Ramos (cell line): ENCODE measurements around the gene TRAM2.

Source experiments
- in situ Hi-C: fragments of 300-500 bp; cut with MboI; formaldehyde crosslinking; loops from one replicate; pipeline ENCODE4 v1.14.3; 2022; ENCODE audit warnings: low sequenced_read_pairs; ENCODE audit not compliant: unreplicated experiment

TRAM2 gene

DNA sequence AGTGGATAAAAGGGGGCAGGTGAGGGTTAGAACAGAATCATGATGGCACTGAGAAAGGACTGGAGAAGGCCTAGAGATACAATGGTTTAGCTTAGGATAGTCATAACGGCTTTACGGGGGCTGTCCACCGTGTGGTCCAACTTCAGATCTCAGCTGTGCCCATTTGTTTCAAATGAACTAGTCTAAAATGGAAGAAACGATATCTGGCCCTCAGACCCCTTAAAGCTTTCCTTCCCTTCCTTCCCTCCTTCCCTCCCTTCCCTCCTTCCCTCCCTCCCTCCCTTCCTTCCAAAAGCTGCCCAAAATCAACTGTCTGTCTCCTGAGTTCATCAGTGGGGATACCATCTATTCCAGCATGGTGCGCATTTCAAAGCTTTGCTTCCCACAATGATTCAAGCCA lies 27.9 kb downstream of the TRAM2 start:
- in situ Hi-C loops = no loop called here

DNA sequence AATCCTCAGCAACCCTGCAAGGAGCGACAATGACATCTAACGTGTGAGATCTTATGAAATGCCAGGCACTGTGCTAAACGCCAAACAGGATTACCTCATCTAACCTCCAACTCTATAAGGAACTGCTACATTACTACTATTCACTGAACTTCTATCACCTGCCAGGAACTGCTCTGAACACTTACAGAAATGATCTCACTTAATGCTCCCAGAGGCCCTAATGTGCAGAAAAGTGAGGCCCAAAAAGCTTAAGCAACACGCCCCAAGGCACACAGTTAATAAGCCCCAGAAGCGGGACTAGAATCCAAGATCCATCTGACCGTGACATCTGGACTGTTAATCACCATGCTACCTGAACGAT lies 28.5 kb downstream of the TRAM2 start:
- in situ Hi-C loops = no loop called here

DNA sequence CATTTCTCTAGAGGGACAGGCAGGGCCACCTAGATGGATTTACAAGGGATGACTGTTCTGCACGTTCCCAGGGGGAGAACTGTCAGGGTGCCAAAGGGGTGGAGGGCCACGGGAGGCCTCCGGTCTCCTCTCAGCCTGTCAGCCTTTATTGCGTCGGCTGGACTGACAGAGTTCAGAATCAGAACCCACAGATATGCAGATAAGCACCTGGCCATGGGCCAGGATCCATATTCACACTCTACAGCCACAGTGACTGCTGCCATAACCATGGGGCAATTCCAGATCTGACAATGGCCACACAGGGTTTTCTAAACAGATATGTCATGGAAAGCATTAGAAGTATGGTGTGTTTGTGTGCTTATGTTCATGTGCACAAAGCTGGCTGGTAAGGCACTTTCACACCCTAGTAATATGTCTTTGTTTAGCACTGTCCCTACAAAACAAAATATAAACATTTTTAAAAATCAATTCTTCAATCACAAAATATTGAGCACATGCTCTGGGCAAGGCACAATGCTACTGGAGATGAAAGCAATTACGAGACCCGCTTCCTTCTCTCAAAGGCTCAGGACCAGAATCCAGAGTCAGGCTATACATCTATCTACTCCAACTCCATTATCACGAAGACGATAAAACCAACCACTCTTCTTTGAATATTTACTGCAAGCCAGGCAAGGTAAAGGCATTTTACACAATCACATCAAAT lies 29.1 kb downstream of the TRAM2 start:
- in situ Hi-C loops = no loop called here

DNA sequence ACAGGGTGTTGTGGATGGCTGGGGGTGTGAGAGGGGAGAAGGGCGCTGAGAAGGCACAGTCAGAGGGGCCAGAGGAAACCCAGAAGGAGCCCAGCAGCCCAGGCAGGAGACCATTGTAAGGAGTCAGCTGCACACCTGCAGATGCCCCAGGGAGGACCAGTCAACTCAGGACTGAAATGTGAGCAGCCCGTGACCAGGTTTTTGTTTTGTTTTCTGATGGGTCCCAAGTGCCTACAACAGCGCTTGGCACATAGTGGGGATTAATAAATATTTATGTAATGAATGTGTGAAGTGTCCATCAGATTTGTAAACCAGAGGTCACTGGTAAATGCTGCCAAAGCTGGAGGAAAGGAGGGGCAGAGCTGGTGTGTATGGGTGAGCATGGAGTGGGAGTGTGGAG lies 30.2 kb downstream of the TRAM2 start:
- in situ Hi-C loops = no loop called here

DNA sequence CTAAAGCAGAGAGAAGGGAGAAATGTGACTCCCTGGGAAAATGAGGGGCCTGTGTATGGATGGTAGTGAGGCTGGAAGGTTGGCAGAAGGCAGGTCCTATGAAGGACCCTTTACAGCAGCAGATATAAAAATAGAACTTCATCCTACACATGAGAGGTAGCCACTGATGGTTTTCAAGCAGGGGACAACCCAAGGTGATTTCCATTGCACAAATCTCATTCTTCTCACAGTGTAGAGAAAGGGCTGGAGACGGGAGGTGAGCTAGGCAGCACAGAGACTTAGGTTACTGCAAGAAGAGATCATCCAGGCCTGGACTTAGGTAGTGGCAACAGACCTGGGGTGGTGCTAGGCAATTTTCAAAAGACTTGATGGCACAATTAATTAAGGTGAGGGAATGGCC lies 30.7 kb downstream of the TRAM2 start:
- in situ Hi-C loops = no loop called here

DNA sequence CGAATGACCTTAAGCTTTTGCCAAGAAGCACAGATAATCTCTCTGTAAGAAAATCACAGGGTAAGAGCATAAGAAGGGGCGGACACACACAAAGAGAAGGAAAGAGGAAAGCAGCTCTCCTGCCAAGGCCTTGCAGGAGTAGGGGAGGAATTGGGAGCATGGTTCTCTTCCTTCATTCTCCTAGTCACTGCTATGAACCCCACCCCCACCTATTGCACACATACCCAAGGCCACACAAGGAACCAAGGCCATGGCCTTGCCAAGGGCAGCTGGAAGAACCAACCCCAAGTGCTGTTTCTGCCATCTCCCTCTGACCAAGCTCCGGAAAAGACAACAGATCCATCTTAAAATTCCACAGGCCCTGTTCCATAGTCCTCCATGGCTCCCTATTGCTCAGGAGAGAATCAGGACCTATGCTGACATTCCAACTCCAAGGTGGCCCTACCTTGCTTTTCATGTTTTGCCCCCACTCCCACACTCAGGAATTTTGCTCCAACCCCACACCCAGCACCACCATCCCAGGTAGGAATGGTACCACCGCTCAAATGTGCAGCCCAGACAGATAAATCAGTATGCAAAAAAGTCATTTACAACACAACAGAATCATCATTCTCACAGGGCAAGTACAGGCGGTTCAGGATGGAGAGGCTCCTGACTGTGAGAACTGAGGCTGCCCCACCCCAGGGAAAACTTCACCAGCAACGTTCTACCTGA lies 31.3 kb downstream of the TRAM2 start:
- in situ Hi-C loops = no loop called here

DNA sequence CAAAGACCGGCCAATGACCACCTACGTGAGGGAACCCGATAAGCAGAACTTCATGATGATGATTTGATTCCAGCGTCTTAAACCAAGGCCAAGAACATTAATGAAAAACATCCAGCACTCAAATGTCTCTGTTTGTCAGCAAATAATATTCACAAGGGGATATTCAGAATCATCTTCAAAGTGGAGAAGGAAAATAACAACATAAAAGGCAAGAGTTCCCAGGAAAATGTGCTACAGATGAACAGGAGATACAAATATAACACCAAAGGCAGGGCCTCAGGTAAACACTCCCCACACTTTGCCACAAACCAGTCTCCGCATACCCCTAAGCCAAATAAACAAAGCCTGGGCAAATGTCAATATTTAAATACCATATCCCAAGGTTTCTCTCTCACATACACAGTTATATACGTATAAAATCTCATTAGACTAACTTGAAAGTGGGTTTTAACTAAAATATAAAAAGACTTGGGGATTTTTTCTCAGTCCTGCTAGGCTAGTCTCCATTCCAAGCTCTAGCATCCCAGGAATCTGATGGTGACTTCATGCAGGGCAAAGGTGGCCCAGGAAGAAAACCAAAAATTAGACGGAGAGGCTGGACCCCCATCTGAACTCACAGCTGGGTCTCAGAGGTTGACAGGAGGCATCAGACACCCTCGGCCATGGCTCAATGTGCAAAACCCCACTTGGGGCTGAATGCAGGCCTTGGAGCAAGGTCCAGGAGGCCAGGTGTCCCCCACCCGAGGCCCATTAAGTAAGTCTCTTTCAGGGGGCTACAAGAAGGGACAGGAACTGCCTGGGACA lies 32.1 kb downstream of the TRAM2 start:
- in situ Hi-C loops = no loop called here

DNA sequence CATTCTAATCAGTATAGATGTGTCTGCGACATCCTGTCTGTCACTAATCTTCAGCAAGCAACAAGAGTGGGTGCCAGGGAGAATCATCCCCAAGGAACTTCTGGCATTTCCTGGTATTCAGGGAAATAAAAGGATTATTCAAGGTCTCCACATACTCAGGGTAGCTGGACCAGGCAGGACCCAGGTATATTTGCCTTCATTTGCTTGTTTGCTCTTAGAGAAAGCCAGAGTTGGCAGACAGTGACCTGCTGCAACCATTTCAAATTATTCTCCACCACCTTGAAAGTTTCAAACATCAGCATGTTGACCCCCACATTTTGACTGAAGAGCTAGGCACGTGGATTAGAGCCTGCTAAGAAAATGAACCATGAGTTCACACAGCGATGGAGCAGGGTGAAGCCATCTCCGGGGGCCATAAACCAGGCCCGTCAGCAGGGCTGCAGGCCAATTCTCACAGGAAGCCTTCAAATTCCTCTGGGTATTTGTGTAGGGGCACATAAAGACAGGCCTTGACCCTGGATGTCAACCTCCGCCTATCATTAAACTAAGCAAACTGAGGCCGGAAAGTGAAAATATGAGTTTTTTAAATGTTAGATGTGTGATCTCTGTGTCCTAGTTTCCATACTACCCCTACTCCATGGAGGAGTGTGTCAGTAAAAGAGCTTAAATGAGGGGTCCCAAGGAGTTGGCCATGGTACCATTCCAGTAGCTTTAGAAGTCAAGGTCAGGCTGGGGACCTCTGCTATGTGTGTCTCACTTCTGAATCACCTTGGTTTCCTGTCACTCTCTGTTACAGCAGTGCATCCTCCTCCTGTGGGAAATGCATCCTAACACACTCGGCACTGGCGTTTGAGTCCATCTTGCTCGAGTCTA lies 32.9 kb downstream of the TRAM2 start:
- in situ Hi-C loops = no loop called here

DNA sequence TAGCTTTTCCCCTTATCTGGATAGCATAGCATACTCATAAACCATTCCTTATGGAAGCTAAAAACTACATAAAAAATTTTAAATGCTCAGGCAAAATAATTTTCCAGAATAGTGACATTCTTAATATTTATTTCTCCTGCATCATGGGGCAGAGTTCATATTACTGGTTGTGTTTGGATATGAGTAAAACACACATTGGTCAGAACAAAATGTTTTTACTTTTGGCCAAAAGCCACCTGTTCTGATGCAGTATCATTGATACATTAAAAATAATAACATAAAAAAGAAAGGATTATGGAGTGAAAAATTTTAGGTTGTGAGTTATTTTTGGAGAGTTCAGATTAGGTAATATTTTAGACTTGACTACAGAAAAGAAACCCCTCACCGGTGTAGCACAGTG lies 33.6 kb downstream of the TRAM2 start:
- in situ Hi-C loops = no loop called here

DNA sequence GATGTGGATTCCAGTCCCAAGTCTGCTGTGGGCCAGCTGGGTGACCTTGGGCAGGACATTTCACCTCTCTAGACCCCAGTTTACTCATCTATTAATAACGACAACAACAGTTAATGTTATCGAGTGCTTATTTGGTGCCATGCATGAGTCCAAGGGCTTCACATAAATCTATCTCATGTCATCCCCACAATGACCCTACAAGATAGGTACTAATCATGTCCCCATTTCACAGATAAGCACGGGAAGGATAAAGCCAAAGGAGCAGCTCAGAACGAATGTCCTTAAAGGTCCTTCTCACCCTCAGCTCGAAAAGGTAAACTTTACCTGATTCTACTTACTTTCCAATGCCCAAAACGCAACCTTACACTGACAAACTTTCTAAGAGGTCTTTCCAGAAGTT lies 35.7 kb downstream of the TRAM2 start:
- in situ Hi-C loops = no loop called here

DNA sequence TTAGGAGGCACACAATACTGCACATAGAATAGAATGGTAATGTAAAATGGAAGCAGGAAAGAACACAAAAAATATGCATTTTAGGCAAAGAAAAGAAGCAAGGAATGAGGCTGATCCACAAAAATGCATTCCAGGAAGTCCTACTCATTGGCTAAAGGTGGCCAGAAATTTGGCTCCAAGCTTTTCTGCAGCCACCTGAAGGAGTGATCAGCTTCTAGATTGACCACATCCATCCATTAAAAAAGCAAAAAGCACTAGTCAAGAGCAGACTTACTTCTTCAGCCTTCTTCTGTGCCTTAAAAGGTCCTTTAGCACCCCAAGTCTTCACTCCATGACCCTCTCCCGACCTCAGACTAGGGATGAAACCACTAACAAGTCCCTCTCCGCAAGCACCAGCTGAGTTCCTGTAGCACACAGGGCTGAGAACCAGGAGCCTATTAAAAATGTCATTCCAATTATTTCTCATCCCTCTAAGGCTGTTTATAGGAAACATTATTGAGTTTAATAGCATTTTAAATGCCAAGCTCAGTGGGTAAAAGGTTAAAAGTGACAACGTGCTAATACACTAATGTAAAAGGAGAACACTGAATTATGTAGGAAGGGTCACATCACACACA lies 36.5 kb downstream of the TRAM2 start:
- in situ Hi-C loops = no loop called here

DNA sequence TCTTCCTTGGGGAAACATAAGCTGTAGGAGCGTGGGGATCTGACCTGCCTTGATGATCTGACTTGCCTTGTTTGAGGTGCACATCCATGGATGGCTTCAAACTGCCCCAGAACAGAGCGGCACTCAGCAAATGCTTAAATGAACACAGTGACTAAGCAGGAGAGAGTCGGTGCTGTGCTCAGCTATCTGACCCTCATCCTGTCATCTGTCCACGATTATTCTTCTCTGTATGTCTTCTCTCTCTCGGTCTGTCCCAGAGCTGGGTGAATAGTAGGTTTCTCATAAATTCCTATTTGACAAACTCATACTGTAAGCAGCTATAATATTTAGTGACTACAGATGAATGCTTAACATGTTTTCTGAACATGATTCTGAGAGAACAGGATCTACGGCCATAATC lies 37.3 kb downstream of the TRAM2 start:
- in situ Hi-C loops = no loop called here

DNA sequence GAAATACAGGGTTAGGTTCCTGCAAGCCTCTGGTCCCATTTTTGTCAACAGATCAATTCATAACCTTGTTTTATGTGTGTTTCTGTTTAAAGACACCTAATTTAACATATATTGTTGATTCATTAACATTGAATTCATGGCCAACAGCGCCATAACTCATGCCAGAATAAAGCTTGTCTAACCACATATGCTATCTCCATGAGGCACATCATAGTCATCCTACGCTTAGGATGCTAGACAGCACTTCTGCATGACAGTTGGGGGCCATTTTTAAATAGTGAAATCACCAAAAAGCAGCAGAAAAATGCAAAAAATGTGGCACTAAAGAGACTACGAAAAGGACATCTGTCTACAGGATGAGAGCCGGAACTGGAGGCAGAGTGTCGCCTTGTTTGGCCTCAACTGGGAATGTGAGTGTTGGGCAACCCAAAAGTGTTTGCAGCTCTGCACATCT lies 37.9 kb downstream of the TRAM2 start:
- in situ Hi-C loops = no loop called here

DNA sequence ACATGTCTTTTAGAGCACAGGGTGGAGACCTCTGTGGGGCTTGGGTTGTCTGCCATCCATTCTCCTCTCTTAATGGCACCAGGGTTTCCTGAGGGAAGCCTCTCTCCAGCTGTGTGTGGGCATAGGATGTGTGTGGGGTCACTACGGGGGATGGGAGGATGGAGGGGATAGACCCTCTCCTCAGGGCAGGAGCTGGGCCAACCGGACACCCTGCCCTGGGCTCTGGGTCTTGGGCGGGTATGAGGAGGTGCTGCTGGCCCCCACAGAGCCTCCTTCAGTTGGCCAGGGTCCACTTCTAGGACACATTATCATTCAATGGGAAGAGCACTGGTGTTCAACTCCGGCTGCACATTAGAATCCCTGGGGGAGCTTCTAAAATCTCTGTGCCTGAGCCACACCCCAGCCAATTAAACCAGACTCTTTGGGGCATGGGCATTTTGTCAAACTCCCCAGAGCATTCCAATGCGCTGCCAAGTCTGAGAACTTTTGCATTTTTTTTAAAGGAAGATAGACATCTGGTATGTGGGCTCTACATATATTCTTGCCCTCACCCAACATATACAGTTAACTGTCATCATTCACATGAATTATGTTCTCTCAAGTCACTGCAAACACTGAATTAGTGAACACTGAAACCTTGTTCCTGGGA lies 38.5 kb downstream of the TRAM2 start:
- in situ Hi-C loops = no loop called here

DNA sequence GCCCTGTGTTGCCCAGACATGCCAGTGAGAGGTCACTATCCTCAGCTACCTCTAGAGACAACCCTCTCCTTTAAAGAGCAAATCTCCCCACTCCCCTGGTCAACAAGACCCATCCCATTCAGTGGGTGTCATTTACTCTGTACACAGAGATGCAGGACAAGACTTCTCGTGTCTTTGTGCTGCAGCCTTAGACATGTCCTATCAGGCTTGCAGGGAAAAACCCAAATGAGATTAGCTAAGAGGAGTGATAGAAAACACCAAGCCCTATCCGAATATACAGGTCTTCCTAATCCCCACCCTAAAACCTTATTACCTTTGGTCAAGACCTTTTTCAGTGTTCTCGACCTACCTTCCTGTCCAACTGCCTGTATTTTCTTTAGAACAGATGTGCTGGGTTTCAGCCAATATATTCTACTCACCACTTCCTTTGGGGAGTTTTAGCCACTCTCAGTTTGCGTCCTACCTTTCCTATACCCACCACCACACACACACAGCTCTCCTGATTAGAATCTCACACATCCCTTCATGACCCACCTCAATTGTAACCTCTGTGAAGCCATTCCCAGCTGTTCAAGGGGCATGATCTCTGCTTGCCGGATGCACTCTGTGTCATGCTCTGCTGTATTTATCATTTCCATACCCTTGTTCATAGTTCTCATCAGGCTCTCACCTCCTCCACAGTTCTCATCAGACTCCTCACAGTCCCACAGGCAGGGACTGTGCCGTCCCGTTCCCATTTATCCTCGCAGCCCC lies 39.7 kb downstream of the TRAM2 start:
- in situ Hi-C loops = no loop called here

DNA sequence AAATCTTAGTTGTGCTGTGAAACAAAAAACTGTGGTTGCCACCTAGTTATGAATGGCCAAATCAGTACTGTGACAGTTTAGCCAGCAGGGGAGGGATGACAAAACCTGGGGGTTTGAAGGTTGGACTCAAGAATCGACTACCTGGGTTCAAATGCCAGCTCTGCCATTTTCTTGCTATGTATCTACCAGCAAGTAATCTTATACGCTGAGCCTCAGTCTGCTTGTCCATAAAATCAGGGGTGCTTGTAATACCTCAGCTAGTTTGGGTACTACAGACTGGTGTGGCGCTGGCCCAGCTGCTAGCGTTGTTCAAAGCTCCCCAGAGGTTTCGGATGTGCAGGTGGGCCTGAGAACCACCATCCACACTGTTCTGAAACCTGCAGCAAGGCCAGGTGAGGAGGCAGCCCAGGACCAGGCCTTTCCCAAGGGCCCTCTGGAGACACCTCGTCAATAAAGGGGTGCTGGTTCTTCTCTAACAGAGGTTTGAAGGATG lies 40.4 kb downstream of the TRAM2 start:
- in situ Hi-C loops = no loop called here

DNA sequence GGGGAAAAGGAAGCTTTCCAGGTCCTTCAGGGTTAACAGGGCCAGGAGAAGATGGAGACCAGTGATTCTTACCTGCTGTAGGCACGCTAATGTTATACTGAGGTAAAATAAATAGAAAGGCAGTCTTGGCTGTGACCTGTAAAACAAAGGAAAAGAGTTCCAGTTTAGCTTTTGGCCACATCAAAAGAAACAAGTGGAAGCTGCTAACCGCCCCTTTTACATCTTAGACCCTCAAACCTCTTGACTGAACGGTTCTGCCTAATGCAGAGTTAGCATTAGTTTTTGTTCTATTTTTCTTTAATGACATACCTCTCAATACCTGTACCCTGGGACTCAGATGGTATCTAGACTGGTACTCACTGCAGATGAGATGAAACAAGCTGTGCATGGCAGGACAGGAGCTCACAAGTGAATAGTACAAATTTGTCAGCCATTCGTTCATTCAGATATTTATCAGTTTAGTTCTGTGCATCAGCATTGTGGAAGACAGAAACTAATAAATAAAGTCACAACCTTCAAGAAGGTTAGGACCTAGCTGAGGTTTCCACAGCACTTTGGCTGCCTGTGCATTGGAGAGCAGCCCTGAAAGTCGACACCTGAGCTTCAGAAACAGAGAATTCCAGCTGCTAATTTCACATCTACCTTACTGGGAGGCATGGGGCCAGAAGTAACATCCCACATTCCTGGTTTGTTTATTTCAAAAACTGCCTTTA lies 41.0 kb downstream of the TRAM2 start:
- in situ Hi-C loops = no loop called here

DNA sequence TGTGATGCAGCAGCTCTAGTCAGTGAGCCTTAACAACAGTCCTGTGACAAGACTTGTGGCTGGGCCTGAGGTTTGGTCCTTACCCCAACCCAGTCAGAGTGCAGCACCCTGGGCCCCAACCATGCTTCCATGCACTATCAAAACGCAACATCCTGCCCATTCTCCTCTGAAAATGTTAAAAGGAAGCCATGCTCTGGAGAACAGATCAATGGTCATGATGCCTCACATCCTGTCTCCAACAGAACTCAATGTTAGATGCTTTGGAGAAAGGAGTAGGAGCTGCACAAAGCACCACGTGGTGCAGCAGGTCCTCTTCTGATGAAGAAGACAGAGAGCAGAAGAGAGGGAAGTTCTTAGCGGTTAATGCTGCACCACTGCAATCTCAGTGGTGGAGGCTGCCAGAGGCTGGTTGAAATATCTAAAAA lies 41.9 kb downstream of the TRAM2 start:
- in situ Hi-C loops = no loop called here
